ENCODE results near the gene IL1RN.

Gene IL1RN

DNA sequence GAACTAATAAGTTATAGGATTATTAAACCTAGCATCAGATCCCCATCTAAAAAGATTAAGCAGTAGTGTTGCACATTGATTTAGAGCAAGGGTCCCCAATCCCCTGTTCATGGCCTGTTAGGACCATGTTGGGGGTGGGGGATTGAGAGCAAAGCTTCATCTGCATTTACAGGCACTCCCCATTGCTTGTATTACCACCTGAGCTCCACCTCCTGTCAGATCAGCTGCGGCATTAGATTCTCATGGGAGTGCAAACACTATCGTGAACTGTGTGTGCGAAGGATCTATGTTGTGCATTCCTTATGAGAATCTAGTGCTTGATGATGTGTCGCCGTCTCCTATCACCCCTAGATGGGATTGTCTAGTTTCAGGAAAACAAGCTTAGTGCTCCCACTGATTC lies 27.9 kb downstream of the IL1RN start:
- DNase-seq (ENCODE audit: low read depth in 1 of 2, low spot score in 1 of 2), result no peak

- DNase-seq (ENCODE audit: low read depth in 1 of 2, low spot score in 1 of 2), result no peak
Measured at GRCh38 chr2:113156278-113157117, 29.1 kb downstream of the IL1RN start.

DNA sequence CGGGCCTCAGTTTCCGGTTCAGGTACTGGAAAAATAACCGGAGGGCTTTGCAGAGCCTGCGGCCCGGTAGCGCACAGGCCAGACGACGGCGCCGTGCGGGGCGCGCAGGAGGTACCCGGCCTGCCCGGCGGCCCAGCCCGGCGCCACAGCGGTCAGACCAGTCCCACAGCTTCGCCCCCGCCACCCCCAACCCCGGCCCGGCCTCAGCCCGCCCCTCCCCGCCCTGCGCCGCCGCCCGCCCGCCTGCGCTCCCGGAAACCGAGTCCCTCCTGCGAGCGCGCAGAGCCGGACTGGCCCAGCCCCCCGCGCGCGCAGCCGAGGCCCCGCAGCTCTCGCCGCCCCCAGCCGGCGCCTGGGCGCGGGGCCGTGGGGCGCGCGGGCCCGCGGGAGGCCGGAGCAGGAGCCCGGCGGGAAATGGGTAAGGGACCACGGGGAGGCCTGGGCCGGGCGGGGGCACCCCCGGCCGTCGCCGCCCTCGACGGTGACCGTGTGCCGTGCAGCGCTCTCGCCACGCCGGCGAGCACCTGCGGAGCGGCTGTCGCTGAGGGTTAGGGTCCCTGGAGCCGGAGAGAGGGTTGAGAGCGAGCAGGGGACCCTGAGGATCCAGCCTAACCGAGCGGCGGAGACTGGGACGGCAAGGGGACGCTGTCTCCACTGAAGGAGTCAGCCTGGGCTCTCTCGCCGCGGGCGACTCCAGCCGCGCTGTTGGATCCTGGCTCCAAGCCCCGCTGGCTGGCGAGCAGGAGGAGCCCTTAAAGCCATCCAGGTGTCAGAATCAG lies 29.9 kb downstream of the IL1RN start:
- peak in 1 of 2 donors; percentile 34 for DNase-seq (ENCODE audit: low read depth in 1 of 2, low spot score in 1 of 2)

GRCh38 chr2:113157897-113158753 lies 30.7 kb downstream of the IL1RN start:
- DNase-seq (ENCODE audit: low read depth in 1 of 2, low spot score in 1 of 2), result no peak

- no peak for DNase-seq (ENCODE audit: low read depth in 1 of 2, low spot score in 1 of 2)
Measured at GRCh38 chr2:113158884-113159553, 31.6 kb downstream of the IL1RN start.

- DNase-seq (ENCODE audit: low read depth in 1 of 2, low spot score in 1 of 2), result no peak
Measured at GRCh38 chr2:113160248-113160647, 32.9 kb downstream of the IL1RN start.

DNA sequence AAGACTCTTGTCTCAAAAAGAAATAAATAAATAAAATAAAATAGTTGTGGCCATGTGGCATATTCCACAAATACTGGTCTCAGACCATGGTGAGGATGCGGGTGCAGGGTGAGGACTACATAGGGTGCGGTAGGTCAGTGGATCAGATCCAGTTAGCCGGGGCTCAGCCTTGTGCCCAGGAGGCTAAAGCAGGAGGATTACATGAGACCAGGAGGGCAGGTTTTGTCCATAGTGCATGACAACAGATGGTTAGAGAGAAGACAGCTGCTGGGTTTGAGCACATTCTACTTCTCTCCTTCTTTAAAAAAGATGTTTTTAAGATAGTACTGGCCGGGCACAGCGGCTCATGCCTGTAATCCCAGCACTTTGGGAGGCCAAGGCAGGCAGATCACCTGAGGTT lies 33.6 kb downstream of the IL1RN start:
- DNase-seq (ENCODE audit: low read depth in 1 of 2, low spot score in 1 of 2), result no peak

GRCh38 chr2:113162173-113162572 lies 34.8 kb downstream of the IL1RN start:
- DNase-seq (ENCODE audit: low read depth in 1 of 2, low spot score in 1 of 2), result no peak

DNA sequence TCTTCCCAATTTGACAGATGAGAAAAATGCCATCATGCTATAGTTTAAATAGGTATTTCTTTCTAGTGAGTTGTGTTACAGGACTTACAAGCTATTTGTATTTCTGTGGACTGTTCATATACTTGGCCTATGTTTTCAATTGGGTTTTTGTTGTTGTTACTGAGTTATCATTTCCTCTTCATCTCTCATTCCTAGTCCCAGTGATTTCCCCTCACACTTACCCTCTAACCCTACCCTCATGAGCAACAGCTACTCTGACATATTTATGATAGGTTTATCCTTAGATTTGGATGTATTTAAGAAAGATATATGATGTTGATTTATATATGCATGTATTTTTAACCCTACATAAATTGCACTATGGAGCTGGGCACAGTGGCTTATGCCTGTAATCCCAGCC lies 35.5 kb downstream of the IL1RN start:
- DNase-seq (ENCODE audit: low read depth in 1 of 2, low spot score in 1 of 2), result no peak

DNA sequence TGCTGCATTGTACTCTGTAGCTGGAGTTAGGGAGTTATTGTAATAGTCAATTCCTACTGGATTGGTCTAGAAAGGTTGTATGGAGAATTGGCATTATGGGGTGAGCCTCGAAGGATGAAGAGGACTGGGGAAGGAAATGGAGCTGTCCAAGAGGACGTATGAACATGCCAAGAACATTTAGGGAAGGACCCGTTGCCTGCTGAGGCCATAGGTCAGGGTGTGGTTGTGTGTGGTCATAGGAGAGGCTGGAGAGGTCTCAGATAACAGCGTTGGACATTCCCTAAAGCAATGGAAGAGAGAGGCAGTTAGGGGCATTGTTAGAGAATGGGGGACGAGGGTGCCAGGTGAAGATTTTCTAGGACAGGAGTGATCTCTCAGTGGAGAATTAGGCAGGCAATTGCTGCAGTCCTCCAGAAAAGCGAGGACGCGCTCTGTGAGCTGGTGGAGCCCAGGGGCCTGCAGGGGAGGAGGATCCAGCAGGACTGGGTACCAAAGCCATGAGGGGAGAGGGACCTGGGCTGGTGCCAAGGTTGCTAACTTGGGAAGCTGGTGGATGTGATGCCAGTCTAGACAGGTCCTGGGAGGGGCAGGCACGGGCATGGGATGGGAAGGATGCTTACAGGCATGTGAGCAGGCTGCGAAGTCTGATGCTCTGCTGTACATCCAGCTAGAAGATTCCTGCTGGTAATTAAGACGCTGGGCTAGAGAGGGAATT lies 37.0 kb downstream of the IL1RN start:
- DNase-seq (ENCODE audit: low read depth in 1 of 2, low spot score in 1 of 2), result no peak

DNA sequence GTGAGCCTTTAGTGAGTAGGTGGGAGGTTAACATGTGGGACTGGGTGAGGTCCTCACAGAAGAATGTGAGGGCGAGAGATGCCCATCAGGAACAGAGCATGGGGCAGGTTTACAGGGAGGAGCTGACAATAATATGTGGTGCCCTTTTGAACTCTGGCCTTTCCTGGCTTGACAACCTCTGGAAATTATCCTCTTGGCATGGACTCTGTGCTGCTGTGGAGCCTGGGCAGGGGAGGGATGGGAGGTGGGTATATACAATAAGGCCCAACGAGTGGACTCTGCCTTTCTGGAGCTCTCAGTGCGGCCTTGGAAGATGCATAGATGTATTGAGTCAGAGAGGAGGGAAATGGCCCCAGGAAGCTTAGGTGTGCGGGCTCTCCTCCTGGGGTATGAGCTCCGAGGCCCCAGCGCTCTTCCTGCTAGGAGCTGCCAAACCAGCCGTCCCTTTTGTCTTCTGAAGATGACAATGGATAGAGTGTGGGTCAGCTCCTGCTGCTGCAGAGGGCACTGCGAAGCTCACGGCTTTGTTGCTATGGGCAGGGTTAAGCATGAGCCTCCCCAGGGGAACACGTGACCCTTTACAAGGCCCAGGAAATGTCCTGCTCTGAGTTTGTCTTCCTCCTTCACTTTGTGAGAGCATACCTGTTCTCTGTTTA lies 37.7 kb downstream of the IL1RN start:
- no peak for DNase-seq (ENCODE audit: low read depth in 1 of 2, low spot score in 1 of 2)

DNA sequence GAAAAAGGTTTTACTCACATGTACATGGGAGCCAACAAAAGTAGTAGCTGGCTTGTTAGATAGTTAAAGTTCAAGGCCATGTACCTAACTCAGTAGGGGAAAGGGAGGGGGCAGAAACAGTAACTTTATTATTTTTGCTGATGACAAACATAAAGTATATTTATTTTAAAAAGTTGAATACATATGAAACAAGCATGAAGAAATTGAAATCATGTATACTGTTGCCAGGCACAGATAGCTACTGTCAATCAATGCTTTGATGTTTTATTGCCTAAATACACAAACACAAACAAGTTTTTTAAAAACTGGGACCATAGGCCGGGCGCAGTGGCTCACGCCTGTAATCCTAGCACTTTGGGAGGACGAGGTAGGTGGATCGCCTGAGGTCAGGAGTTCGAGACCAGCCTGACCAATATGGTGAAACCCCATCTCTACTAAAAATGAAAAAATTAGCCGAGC lies 38.8 kb downstream of the IL1RN start:
- no peak for DNase-seq (ENCODE audit: low read depth in 1 of 2, low spot score in 1 of 2)

DNA sequence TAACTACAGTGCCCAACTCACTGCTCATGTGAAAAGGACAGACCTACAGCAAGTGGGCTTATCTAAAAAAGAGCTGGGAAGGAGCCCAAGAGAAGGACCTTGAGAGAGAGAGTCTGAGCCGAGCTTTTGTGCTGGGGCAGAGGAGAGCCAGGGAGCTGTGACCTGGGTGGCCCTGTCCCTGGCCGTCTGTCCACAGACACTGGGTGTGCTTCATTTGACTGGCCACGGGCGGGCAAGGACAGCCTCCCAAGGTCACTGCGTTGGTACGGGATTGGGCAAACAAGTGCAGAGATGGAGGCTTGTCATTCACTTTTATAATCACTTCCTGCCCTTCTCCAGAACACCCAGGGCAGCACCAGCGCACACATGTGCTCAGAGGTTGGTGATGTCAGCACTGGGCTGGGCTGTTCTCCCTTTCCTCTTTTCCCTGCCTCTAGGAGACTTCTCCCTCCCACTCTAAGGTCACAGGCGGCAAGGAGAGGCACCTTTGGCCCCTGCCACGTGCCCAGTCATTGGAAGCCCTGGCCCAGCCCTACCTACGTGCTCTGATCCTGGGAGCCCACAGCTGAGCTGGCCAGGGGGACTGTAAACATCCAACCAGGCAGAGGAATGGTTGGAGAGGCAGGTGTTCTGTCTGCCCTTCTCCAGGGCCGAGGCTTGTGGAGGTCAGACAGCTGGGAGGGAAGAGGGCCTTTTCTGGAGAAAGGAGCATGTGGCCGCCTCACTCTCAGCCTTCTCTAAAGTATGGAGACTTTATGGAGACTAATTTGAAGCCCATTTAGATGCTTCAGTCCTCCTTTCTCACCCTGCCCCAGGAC lies 39.9 kb downstream of the IL1RN start:
- DNase-seq (ENCODE audit: low read depth in 1 of 2, low spot score in 1 of 2), result no peak

DNA sequence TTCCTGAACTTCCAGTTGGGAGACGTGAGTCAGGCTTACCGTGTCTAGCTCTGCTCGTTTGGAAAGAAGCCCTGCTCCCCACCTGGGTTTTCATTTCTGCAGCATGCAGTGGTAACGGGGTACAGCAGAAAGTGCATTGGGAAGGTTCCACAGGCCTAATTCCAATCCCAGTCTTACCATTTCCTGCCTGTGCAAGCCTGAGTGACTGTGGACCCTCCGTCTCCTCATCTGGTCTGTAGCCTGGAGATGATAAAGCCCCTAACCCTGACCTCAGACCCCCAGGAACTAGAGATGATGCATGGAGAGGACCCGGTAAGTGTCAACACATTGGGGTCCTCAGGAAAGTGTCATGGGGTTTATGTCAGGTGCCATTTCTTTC lies 40.6 kb downstream of the IL1RN start:
- no peak for DNase-seq (ENCODE audit: low read depth in 1 of 2, low spot score in 1 of 2)

DNA sequence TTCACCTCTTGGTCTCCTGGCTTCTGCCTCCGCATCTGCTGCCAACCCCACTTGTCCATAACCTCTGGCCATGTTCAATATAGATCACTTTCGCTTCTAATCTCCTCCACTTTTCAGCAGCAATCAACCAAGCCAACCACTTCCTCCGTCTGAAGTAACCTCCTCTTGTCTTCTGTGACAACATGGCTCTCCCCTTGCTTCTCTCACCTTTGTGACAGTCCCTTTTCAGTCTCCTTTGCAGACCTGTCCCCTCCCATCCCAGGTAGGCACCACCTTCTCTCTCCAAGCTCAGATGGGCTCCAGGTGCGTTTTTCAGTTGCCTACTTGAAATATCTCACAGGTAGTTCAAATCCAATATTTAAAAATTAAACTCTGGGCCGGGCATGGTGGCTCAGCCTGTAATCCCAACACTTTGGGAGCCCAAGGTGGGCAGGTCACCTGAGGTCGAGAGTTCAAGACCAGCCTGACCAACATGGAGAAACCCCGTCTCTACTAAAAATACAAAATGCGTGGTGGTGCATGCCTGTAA lies 41.7 kb downstream of the IL1RN start:
- no peak for DNase-seq (ENCODE audit: low read depth in 1 of 2, low spot score in 1 of 2)

DNA sequence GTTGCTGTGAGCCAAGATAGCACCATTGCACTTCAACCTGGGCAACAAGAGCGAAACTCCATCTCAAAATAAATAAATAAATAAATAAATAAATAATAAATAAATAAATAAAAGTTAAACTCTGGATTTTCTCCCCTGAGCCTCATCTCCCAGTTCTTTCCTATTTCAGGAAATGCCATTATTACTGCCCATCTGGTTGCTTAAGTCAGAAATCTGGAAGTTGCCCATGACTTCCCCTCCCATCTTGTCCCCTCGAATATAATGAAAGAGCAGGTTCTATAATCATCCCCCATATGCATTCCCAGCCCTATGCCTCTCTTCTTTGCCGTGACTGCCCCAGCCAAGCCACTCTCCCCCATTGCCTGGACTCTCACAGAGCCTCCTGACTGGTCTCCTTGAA lies 42.2 kb downstream of the IL1RN start:
- DNase-seq (ENCODE audit: low read depth in 1 of 2, low spot score in 1 of 2), result no peak

DNA sequence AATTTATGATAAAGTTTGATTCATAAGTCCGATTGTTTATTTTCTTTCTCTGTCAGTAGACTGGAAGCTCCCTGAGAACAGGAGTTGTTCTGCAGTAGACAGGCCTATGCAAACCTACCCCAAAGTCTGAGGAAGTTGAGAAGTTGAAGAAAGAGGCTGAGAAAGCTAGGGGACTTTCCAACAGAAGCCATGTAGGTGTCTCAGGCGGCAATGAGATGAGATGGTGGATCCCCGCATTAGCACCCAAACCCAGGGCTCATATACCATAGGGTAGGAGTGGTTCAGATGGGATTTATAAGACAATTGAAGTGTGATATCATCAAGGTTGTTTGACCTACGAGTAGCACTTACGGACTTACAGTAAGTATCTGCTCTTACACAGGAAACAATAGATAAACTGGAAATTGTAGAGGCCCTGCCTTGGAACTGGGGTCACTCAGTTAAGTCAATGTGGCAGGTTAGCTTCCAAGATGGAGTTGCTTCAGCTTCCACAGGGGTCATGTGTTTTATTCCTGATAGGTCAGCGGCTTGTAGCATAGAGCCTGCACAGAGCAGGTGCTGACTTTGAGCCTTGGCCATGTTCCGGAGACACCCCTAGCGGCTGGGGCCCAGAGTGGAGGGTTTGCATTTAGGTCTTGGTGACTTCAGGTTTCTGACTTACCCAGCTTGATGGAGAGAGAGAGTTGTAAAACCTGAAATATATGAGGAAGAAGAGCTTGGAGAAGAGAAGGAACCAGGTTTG lies 44.1 kb downstream of the IL1RN start:
- DNase-seq (ENCODE audit: low read depth in 1 of 2, low spot score in 1 of 2), result no peak
